Retina (tissue), 1 donor: Measurements from ENCODE around the gene ASTN1.

Experiments used
- DNase-seq: peaks from one replicate; pipeline ENCODE4 v3.0.0-alpha.2; 2016

ASTN1 gene

DNA sequence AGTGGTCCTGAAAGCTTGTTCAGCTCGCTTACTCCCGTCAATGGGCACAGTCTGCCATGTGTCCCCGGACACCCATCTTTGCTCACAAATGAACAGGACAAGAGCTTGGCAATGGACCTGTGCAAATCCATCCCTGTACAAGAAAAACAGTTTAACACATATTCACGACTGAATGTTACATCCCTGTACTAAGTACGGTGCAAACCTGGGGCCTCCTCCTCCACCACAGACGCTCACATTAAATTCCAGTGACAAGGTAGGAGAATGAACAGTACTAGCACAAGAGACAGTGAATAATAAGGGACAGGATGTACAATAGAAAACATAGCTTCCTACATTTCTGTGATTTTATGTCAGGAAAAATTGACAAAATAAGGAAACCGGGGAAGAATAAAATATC lies 187.7 kb downstream of the ASTN1 start:
- no peak for DNase-seq

DNA sequence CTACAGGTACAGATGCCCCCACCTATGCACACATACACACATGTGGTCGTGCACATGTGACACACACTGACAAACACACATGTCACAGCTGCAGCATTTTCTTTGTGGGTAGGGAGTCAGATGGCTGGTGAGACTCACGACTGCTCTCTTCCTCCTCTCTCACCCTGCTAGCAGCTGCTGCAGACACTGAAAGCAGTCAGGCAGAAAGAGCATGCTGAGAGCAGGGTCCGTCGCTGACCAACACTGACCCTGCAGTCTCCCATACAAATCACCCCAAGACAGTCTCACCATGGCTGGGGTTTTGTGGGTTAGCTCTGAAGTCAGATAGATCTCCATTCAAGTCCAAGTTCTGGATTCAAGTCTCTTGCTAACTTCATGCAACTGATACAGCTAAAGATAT lies 188.3 kb downstream of the ASTN1 start:
- peak; percentile 79 for DNase-seq

DNA sequence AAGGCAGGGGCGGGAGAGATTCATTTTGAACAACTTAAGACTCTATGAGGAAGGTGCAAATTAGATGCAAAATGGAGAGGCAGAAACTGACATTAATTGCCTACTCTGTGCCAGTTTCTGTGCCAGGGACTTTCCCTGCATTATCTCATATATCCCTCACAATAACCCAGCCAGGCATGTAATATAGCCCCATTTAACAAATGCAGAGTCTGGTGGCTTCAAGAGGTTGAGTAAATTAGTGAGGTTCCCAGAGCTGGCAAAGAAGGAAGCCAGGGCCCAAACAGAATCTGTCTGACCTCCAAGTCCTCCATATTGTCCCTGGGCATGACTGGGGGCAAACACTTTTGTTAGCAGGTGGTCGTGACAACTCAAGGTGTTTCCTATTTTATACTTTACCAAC lies 199.8 kb downstream of the ASTN1 start:
- DNase-seq: no peak

DNA sequence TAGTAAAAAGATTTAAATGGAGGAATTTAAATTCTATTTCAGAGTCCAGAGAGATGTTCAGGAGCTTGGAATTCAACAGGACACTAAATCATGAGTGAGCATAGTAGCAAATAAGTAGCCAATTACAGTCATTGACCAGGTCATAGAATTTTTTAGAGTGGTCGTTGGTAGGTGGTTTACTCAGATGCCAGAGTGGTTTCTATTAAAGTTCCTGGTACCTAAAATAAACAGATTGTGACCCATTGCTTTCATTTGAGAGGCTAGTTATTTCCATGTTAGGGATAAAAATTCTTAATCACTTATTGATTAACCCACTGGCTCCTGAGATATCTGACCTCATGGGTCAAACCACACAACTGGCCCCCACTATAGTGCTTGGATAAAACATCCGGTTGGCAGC lies 201.3 kb downstream of the ASTN1 start:
- no peak for DNase-seq

DNA sequence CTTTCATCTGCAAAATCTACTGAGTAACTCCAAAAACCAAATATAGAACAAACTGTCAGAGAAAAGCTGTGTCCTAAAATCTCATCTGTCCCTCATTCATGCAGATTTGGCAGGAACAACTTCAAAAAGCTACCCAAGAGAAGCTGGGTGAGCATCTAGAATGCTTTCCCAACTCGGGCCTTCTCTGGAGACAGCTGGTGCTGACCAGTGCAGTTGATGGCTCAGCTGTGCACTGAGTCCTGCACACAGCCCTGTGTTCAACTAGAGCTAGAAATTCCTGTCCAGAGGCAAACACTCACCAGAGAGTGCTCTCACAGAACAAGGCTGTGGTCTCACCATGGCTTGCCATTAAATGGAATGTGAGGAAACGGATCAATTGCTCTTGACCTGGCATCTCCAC lies 202.8 kb downstream of the ASTN1 start:
- DNase-seq: no peak

DNA sequence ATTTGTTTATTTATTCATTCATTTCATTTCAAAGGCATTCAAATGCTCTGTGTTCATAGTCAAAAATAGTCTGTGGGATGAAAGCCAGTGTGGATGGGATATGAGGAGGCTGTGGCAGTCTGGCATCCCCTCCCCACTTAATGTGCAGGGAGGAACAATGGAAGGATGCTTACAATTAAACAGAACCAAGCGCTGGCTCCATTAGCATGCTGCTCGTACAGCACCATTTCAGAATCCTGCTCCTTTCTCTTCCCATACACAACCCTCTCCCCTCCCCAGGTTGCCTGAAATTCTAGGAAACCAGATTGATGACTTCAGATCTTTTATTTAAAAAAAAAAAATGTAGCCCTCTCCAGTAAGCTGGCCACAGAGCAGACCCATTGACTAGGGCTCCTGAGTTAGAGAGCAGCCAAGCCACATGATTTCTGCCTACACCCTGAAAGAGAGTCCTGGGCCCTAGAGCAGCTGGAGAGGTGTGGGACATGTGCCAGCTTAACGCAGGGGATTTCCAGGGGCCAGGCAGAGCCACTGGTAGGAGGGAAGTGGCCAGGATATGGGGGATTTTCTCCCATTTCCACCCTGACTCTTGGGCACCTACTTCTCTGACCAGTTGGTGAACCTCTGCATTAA lies 205.2 kb downstream of the ASTN1 start:
- no peak for DNase-seq

DNA sequence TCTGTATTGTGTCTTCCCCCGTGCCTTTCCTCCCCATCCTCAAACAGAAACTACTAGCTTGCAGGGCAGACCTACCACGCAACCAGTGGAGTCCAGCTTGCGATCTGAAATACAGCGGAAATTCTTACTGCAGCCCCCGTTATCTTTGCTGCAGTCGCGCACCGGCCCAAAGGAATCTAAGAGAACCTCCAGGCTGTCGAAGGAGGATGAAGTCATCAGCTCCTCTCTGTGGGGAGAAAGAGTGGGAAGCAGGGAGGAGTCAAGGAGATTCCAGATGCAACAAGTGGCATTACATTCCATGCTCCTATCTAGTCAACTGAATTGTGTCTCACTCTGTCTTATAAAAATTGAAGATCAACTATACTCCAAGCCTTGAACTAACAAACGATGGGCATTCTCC lies 206.9 kb downstream of the ASTN1 start:
- no peak for DNase-seq

DNA sequence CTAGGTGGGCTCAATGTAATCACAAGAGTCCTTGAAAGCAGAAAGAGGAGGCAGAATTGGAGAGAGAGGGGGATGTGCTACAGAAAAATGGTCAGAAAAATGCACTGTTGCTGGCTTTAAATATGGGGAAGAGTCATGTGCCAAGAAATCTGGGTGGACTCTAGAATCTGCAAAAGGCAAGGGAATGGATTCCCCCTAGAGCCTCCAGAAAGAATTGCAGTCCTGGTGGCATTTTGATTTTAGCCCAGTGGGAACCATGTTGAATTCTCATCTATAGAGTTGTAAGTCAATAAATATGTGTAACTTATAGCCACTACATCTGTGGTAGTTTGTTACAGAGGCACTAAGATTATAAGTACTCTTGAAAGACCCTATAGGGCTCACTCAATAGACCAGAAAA lies 210.3 kb downstream of the ASTN1 start:
- DNase-seq: no peak

DNA sequence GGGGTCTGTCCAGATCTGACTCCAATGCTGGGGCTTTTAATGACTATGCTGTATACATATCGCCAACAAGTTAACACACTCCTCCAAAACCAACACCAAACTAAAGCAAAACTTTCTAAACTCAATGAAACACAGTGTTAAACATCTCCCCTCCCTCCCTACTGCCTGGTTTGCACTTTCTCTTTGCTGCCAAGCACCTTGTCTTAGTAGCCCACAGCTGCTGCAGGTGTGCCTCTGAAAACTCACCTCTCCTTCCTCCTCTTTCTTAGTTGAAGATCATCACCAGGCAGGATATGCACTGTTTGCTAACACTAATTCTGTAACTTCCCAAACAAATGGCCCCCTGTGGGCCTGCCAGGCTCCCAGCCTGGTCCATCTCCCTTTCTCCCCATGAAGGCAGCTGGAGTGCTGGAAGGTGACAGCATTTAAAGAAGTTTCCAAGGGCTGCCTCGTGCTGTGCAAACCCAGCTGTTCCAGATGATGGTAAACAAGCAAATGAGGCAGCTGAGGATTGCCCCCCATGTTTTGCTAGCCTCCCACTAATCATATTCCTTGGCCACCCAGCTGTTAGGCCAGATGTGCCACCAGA lies 213.7 kb downstream of the ASTN1 start:
- DNase-seq: no peak

DNA sequence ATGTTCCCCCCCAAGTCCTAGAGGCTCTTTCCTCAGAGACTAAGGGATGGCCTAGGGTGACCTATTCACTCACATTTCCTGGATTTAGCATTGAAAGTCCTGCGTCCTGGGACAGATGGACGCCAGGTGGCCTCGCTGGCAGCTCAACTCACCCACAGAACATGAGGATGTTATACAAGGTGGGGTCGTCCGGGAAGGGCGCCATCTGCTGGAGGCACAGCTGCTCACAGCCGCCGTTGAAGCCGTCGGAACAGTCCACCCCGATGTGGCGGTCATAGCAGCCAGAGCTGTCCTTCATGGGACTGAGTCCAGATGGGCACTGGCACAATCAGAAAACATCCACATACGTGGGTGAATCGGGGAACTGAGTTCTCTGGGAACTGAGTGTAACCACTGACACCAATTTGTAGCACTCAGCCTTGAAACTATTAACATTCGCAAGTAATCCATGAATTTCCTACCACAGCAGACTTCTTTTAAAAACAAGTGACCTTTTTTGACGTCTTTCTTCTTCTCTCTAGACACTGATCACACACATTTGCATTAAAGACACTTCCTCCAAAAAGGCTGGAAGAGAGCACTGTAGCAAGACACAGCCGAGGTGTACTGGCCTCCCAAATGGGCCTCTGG lies 215.4 kb downstream of the ASTN1 start:
- peak; percentile 49 for DNase-seq

DNA sequence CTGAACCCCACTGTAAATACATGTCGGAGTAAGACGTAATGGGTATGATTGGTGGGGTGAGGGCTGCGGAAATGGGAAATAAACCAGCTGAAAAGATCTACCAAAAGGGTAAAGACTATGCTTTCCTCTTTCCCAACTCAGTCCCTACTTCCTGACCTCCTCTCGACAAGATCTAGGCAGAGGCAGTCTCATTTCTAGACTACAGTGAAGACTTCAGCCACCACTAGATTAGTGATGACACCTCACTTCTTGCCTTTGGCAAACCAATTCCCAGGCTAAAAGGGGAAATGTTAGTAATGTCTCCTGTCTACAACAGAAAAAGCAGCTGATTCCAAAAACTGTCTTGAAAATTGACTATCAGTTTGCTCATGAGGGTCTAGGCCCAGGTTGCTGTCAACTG lies 219.9 kb downstream of the ASTN1 start:
- DNase-seq: no peak

DNA sequence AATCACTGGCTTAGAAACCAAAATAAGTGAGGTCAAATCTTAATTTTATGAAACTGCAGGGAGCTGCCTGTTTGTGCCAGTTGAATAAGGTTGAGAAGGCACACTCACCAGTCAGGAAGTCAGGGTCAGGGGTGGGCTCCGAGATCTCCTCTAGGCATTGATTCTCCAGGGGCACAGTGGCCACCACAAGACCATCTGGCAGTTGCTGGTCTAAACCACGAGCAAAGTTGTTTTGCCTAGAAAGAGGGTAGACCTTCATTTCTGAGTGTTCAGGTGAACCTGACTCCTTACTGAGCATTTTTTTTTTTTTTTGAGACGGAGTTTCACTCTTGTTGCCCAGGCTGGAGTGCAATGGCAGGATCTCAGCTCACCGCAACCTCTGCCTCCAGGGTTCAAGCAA lies 220.7 kb downstream of the ASTN1 start:
- no peak for DNase-seq

DNA sequence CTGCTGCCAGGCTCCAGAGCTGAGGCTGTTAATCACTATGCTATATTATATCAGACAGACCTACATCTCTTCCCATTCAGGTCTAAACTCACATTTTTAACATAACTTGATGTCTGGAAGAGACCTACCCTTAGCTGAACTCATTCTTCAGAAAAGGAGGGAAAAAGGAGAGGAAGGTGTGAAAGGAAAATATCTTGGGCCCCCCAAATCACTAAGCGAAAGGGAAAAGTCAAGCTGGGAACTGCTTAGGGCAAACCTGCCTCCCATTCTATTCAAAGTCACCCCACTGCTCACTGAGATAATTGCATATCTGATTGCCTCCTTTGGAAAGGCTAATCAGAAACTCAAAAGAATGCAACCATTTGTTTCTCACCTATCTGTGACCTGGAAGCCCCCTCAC lies 222.2 kb downstream of the ASTN1 start:
- no peak for DNase-seq

DNA sequence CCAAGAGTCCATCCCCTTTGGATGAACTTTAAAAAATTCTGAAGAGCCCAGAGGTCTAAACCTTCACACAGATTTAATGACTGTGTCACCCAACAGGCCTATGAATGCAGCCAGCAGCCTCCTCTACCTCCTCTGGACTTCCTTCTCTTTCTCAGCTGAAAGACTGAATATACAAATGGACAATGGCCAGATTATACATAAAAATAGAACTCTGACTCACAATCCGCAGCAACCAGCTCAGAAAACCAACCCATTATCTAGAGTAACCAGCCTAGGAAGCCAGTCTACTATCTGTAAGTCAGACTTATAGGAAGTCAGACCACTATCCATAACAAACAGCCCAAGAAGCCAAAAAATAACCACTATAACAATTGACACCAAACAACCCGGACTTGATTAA lies 224.5 kb downstream of the ASTN1 start:
- DNase-seq: no peak

DNA sequence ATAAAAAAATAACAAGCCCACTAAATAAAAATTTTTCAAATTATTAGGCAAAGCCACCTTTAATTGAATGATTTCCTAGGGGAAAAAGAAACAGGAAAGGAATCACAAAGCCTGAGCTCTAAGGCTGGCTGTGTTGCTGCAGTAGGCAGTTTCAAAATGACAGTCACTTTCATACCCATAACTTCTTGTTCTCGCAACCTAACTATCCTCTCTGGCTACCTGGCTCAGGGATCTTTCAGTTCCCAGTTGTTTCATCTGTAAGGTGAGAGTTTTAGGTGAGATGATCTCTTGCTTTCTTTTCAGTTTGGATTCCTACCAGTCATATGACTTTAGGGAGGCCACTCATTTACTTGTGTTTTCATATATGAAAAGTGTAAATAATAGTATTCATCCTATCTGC lies 226.1 kb downstream of the ASTN1 start:
- no peak for DNase-seq

DNA sequence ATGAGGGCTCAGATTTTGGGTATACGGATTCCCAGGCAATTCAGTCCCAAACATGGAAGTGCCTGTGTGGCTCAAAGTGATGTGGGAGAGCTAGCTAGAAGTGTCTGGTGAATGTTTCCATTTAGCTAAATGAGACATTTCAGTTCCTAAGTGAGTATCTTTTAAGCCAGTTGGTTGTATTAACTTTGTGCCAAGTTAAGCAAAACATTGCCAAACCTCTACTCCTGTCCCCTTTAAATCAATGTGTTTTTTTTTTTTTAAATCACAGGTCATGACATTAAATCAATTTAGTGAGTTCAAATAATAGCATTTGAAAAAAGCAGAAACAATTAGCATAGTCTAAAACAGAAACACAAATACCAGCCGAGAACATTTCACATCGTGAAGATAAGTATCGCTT lies 230.1 kb downstream of the ASTN1 start:
- no peak for DNase-seq

DNA sequence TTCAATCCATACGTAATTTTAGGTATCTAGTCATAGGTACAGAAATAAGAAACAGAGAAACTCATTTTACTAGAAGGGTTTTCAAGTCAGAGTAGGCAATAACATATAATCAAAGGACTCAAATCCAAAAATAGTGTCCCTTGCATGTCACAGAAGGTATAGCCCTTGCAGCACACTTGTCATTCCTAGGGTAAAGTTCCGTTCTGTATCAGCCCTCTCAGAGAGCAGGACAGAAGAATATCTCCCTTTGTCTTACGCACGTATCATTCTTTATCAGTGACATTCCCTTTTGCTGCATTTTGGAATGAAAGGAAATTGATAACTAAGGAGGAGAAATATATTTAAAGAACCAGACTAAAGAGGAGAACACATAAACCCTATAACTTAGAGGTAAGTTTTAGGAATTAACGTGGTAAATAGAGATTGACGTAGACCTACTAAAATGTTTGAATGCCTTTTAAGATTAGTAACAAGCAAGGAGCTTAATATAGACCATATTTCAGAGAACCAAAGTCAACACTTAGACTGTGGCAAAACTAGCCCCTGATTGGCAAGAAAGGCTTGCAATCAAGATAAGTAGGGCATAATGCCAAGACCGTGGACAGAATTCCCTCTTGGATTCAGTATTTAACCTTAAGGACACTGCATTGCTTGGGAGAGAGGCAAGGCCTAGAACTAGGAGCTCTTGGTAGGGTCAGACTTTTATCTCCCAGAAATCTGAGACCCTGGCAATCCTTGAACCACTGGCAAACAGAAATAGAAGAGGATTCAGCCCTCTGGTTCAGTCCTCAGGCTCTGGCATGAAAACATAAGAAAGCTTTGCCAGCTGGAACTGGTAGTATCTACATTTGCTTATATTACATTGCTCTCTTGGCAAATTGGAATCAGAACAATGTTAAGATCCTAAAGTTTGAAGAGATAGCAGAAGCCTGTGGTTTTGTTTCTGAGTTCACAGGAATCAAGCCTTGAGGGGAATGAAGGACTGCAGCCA lies 232.1 kb downstream of the ASTN1 start:
- no peak for DNase-seq

DNA sequence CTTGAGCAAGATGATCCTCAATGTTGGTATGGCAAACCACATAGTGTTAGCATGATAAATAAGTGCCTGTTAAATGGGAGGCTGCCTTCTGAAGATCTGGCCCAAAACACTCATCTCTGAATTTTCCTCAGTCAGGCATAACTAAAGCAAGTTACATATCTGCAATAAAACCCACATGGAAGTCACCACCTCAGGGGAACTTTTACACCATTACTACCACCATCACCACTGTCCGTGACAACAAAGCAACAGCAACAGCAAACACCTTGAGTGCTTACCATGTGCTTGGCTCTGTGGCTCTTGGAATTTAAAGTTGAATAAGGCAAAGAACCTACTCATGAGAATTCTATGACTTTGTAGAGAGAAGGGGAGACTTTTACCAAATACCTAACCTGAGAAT lies 233.0 kb downstream of the ASTN1 start:
- no peak for DNase-seq

DNA sequence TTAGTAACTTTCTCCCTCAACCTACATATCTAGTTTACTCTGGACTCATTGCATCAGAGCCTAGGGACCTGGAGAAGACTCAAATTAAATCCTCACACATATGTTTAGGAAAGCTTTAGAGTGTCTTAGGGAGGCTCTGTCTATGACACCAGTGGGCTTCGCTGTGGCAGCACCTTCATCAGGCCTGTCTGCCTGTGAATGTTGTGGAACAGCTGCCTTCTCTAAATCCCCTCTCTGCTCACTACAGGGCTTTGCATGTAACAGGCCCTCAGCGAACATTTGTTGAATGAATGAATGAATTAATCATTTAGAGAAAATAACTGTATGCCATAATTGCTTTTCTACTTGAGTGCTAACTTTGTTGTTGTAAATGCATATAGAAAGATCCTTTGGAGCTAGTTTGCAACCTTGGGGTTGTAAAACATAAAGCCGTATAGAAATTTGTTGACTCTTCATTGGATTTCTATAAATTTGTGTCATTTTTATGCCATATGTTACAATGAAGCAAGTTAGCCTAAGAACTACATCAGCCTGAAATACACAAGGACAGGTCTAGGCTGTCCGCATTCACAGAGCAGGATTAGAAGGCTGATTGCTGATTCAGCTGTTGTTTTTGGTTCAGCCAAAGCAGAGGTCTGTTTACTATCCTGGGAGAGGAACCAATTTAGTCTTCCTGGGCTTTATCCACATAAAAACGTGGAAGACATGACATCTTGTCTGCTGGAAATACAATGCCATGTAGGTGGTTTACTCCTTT lies 238.0 kb downstream of the ASTN1 start:
- no peak for DNase-seq

DNA sequence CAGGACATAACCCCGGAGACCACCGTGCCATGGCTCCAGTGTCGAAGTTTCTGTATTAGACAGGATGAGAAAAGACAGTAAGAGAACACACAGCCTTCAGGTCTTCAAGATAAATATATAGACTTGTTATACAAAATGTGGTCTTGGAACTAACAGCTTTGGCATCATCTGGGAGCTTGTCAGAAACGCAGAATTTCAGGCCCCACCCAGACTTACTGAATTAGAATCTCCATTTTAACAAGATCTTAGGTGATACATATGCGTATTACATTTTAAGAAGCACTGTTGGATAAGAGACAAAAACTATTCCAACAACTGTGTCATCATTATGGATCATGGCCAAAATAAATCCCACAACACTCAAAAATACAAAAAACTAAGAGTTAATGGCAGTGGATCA lies 239.3 kb downstream of the ASTN1 start:
- DNase-seq: no peak

DNA sequence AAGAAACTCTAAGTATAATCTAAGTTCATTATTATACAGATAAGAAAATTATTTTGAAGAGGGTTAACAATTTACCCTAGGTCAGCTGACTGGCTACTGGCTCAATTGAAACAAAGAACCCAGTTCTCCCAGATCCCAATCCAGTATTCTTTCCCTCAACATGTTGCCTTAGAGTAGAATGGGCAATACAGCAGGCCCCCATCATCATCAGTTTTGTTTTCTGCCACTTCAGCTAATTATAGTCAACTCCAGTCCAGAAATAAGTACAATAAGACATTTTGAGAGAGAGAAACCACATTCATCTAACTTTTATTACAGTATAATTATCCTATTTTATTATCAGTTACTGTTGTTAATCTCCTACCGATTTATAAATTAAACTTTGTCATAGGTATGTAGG lies 241.2 kb downstream of the ASTN1 start:
- DNase-seq: no peak
